Measurements from ENCODE around the gene PI4K2A. TPM values are rescaled to one million over a fixed set of nuclear protein-coding genes. Genes with fewer than 3 reads are reported as not detected.

The PI4K2A gene
- total RNA-seq, 4 donors from 2014 or later = 30.1 to 38.5 (median 33.3) TPM

- 58 to 68% methylated on average over 3 of the region's 3 CpGs for WGBS, 2 donors
- intact Hi-C loops (cut with DNase I; ENCODE audit: low total_unique reads) = no loop called here
- no peak overlapping the region for H3K4me3 ChIP-seq (ENCODE audit: low read depth, poor library complexity, severe bottlenecking)
- TF ChIP-seq POLR2A (IDR thresholded peaks at IDR 0.05) (no peak), CTCF (IDR thresholded peaks at IDR 0.05) (no peak)
- no peak for DNase-seq (ENCODE audit: low spot score in 2 of 2)
These were observed 11.3 kb downstream of the PI4K2A start for GRCh38 chr10:97651773-97652172.

GRCh38 chr10:97656777-97657176 is 16.3 kb downstream of the PI4K2A start:
- no peak overlapping the region for H3K4me3 ChIP-seq (ENCODE audit: low read depth, poor library complexity, severe bottlenecking)
- DNase-seq (ENCODE audit: low spot score in 2 of 2) = no peak
- 83 to 84% methylated on average over 5 of the region's 5 CpGs for WGBS, 2 donors
- intact Hi-C loops (cut with DNase I; ENCODE audit: low total_unique reads) = no loop called here
- no peak for TF ChIP-seq CTCF (IDR thresholded peaks at IDR 0.05)
- no peak for TF ChIP-seq POLR2A (IDR thresholded peaks at IDR 0.05)

- 78 to 83% methylated on average over 1 of the region's 1 CpG for WGBS, 2 donors
- TF ChIP-seq CTCF (IDR thresholded peaks at IDR 0.05) (no peak), POLR2A (IDR thresholded peaks at IDR 0.05) (no peak)
- intact Hi-C loops (cut with DNase I; ENCODE audit: low total_unique reads) = no loop called here
- DNase-seq (ENCODE audit: low spot score in 2 of 2) = no peak
- H3K4me3 ChIP-seq (ENCODE audit: low read depth, poor library complexity, severe bottlenecking) = no peak overlapping the region
These were observed 19.1 kb downstream of the PI4K2A start for GRCh38 chr10:97659589-97659988.

- intact Hi-C loops (cut with DNase I; ENCODE audit: low total_unique reads) = no loop called here
- TF ChIP-seq POLR2A (IDR thresholded peaks at IDR 0.05) = no peak
- no peak for TF ChIP-seq CTCF (IDR thresholded peaks at IDR 0.05)
- H3K4me3 ChIP-seq (ENCODE audit: low read depth, poor library complexity, severe bottlenecking) = no peak overlapping the region
- no peak for DNase-seq (ENCODE audit: low spot score in 2 of 2)
- WGBS, 2 donors = 94 to 96% methylated on average over 1 of the region's 1 CpG
These were observed 23.9 kb downstream of the PI4K2A start for GRCh38 chr10:97664282-97664850.

GRCh38 chr10:97666992-97667391 is 26.5 kb downstream of the PI4K2A start:
- DNase-seq (ENCODE audit: low spot score in 2 of 2) = no peak
- WGBS, 2 donors = 93 to 97% methylated on average over 7 of the region's 7 CpGs
- no peak overlapping the region for H3K4me3 ChIP-seq (ENCODE audit: low read depth, poor library complexity, severe bottlenecking)
- intact Hi-C loops (cut with DNase I; ENCODE audit: low total_unique reads) = no loop called here
- TF ChIP-seq CTCF (IDR thresholded peaks at IDR 0.05) (no peak), POLR2A (IDR thresholded peaks at IDR 0.05) (no peak)

GRCh38 chr10:97667463-97667862 is 27.0 kb downstream of the PI4K2A start:
- H3K4me3 ChIP-seq (ENCODE audit: low read depth, poor library complexity, severe bottlenecking) = no peak overlapping the region
- intact Hi-C loops (cut with DNase I; ENCODE audit: low total_unique reads) = no loop called here
- WGBS, 2 donors = 79 to 84% methylated on average over 6 of the region's 6 CpGs
- TF ChIP-seq POLR2A (IDR thresholded peaks at IDR 0.05) (no peak), CTCF (IDR thresholded peaks at IDR 0.05) (no peak)
- no peak for DNase-seq (ENCODE audit: low spot score in 2 of 2)
